ENCODE measurements around the gene ABCA4. TPM values are rescaled to one million over a fixed set of nuclear protein-coding genes. Genes with fewer than 3 reads are reported as not detected.

ABCA4 gene
- polyA plus RNA-seq, 1 donor, result 11.4 TPM

DNA sequence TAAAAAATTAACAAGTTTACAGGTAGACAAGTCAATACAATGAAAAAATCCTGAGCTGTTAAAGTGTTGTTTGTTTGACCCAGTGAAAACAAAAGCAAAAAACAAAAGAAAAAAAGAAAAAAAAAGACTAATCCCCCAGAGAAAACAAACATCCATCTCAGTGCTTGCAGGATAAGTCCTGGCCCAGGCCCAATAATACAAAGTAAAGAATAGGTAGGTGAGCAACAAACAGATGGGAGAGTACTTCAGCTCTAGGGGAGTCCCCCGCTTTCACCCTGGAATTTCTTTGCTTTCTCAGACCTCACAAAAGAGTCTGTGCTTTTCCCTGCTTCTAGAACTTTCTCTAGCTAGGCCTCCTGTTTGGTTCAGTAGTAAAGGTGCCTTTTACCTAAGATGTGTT lies 70.3 kb downstream of the ABCA4 start:
- DNase-seq, result no peak

DNA sequence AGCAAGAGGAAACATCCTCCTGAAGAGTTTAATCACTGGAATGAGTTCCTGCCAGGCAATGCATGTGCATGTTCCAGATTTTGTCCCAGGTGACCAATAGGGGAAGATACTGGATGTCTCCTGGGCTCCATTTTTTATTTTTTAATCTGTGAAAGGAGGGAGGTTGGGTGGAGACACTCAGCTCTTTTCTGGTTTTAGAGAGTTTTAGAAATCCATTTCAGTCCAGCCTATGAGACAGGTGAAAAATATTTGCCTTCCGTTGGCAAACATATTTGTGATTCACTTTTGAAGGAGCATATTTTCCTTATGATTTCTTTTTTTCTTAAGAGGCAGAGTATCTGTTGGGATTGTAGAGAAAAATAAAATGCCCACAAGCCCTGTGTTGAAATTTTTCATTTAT lies 70.7 kb downstream of the ABCA4 start:
- DNase-seq, result no peak

DNA sequence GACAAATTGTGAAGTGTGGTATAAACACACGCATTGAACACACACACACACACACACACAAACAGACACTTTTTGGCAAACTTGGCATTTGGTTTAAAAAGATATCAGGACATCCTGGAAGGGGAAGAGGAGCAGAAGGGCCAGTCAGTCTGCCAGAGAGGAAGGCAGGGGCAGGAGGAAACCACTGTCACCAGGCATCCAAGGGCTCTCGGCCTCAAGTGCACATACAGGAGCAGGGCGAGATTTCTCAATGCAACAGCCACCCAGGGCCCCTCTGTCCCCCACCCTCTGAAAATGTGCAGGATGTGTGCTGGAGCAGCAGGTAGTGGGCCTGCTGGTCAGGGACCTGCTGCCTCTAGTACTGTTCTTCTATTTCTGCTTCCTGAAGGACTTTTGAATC lies 71.2 kb downstream of the ABCA4 start:
- DNase-seq, result no peak

- no peak for DNase-seq
Observed at GRCh38 chr1:94048413-94049164, 72.4 kb downstream of the ABCA4 start.

DNA sequence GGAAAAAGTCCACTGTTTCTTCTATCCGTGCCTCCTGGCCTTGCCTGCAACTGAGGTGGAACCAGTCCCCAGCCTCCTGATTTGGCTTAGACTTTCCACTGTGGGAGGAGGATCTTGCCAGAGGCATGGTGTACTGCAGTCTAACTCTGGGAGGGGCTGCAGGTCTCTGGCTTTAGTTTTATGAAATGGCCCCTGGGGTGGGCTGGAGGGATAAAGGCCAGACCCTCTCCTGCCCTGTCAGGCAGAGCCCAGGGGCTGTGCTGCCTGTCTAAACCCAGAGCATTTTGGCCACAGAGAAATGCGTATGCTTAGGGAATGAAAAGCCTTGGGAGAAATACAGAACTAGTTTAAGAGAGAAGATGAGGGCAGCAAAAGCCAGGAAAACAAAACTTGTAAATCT lies 73.0 kb downstream of the ABCA4 start:
- DNase-seq, result no peak

DNA sequence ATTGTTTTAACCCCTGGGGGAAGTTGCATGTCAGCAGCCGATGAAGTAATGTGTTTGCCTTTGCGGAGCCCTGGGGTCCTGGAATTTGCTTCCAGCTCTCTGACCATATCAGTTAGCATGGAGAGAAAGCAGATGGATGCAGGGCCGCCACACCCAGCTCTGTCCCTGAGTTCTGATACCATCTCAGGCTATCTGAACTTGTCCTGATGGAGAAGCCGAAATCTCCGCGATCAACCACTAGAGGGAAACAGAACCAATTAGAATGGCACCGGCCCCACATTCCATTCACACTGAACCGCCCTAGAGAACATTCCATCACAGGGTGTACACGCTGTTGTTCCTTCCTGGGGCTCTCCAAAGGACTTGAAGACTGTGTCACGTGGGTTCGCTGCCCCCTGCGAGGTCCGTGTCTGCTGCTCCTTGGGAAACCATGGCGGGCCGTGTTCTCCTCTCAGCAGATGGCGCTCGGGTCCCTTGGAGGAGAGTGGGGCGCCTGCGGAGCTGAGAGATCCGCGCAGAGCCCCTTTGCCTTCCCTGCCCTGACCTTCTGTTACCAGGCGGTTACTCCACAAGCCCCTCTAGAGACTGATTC lies 75.4 kb downstream of the ABCA4 start:
- peak; percentile 88 for DNase-seq

GRCh38 chr1:94044891-94045290 lies 76.1 kb downstream of the ABCA4 start:
- no peak for DNase-seq

GRCh38 chr1:94044290-94044790 lies 76.6 kb downstream of the ABCA4 start:
- DNase-seq, result no peak

DNA sequence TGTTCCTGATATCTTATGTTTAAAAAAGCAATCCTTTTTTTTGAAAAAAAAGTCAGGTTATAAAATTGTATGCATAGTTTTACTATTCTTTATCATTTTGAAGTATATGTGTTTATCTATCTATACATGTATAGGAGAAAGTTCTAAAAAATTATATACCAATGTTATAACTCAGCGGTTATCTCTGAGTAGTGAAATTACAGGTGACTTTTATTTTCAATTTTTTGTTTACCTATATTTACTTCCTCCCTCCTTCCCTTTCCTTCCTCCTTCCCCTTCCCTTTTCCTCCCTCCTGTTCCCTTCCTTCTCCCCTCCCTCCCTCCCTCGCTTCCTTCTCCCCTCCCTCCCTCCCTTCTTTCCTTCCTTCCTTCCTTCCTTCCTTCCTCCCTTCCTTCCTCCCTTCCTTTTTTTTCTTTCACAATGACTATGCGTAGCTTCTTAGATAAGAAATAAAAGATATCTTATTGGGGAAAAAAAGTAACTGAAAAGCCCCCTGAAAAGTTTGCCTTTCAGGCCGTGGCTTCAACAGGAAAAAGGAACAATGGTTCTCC lies 77.1 kb downstream of the ABCA4 start:
- no peak for DNase-seq

- DNase-seq, result no peak
Observed at GRCh38 chr1:94042388-94042787, 78.6 kb downstream of the ABCA4 start.

- DNase-seq, result no peak
Observed at GRCh38 chr1:94039871-94040569, 80.9 kb downstream of the ABCA4 start.

- DNase-seq, result peak; percentile 75
Observed at GRCh38 chr1:94039514-94039870, 81.5 kb downstream of the ABCA4 start.

DNA sequence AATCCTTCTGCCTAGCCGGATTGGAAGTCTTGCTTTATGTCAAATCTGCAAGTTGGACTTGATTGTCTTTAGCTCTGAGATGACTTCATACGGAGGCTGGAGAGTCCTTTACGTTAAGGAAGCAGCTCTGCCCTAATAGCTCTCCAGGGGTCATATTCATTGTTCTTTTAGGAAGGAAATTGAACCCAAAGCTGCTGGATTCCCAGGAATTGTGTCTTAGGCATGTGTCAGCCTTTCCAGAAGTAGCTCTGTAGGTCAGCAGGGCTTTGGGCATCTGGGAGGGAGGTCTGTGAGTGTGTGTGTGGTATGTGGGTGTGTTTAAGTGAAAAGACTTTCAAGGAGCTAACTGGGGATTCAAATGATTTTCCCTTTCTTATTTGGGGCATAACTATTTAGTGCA lies 82.4 kb downstream of the ABCA4 start:
- no peak for DNase-seq

- DNase-seq, result no peak
Observed at GRCh38 chr1:94037392-94038229, 83.3 kb downstream of the ABCA4 start.

- DNase-seq, result no peak
Observed at GRCh38 chr1:94036730-94037129, 84.2 kb downstream of the ABCA4 start.

- DNase-seq, result no peak
Observed at GRCh38 chr1:94033849-94034248, 87.1 kb downstream of the ABCA4 start.

GRCh38 chr1:94032637-94033036 lies 88.3 kb downstream of the ABCA4 start:
- DNase-seq, result no peak

GRCh38 chr1:94031591-94031990 lies 89.4 kb downstream of the ABCA4 start:
- no peak for DNase-seq

DNA sequence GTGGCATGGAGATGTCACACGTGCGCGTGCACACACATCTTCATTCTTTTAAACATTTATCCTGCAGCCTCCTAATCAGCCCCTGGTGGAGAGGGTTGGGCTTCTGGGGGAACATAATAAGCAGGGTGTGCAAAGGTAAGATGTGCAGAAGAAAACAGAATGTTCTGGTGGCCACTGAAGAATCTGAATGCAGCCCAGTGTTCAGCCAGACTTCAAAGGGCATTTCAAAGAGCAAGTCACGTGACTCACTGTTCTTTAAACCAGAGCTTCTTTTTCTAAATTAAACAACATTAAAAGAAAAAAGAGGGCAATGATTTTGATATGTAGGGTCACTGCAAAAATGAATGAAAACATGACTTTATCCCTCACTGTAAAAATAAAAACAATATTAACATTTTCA lies 89.8 kb downstream of the ABCA4 start:
- no peak for DNase-seq

DNA sequence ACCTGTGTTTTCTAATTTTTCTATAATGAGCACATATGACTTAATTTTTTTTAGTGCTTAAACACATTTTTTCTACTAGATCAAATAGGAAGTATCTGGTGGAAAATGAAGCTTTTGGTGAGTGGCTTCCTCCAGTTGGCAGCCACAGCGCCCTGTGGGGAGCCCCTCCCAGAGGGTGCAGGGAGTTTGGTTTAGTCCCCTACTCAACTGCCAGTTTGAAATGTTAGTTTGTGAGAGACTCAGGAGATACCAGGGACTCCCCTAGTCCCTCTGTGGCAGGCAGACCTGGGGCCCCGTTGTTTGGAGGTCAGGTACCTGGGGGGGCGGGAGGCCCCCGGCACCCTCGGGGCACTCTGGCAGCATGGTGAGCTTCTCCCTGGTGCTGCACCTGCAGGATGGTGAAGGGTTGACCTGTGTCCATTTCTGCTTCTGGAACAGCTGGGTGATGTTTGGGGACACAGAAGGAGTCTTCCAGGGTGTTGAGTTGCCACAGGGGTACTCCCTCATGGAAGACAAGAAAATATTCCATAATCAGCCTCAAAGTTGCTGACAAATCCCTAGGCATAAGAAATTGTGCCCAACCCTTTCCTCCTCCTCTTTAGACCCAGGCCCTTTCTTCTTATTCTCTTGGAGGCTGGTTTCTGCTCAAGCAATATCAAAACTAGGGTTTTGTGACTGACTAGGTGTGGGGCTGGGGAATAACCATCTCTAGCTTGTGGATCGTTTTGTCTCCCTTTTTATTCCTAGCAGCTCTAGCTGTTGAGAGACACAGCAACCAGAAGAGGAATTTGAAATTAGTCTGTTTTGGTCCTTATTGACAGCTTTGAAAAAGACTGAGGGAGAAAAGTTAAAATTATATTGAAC lies 91.6 kb downstream of the ABCA4 start:
- no peak for DNase-seq
